ENCODE measurements around the gene ZFAND3.

The ZFAND3 gene

DNA sequence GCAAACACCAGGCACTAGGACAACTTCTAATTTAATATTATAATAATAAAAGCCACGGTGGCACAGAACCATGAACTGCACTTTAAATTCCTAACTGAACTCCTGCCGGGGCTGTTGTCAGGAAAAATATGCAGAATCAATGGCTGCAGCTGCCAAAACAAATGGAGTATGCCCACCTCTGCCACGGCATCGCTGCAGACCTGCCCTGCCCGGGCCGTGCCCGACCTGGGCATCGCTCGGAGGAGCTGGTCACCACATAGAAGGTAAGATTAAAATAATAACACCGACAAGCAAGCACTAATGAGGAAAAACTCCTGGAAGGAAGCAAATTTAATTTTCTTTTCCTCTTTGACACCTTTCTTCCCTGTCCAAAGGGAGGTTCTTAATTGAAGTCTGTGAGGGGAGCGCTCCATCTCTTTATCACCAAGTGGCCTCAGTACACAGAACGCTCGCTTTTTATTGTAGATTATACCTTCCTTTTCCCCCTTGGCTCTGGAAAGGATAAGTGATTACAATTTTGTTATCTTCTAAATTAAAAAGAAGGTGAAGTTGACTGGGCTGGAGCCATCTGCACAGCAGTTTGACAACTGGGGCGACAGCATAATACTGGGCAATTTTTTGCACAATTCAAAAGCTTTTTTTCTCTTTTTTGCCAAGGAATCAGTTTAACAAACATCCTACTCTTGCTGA, 351.3 kb downstream of the ZFAND3 start:
- DNase-seq (ENCODE audit: low spot score), result no peak

DNA sequence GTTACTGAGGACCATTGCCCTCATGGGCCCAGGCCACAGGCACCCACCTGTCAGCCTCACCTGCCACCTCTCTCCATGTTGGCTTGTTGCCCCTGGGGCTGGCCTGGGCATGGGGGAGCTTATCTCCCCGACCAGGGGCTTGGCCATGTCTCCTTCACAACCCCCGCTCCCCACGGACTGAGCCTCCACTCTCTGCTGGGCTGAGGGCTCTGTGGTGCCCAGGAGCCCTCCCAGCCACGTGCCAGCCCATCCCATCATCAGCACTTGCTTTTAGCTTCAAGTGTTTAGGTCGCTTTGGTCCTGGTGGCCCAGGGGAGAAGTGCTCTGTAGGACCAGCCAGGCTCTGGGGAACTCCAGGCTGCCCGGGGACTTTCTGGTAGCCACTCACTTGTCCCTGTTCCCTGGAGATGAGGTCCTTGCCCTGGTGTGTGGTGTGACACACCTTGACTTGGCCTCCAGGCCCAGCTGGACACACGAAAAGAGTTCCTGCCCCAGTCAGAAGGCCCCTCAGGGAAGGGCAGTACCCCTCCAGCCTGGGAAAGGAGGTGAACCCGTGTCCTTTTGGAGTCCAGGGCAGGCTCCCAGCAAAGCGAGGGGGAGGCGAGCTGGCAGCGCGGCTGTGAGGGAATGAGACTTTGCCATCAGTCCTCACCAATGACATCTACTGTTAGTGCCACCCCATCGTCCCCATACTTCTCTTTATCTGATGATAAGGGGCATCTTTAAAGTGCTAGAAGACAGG, 352.6 kb downstream of the ZFAND3 start:
- DNase-seq (ENCODE audit: low spot score), result no peak

DNA sequence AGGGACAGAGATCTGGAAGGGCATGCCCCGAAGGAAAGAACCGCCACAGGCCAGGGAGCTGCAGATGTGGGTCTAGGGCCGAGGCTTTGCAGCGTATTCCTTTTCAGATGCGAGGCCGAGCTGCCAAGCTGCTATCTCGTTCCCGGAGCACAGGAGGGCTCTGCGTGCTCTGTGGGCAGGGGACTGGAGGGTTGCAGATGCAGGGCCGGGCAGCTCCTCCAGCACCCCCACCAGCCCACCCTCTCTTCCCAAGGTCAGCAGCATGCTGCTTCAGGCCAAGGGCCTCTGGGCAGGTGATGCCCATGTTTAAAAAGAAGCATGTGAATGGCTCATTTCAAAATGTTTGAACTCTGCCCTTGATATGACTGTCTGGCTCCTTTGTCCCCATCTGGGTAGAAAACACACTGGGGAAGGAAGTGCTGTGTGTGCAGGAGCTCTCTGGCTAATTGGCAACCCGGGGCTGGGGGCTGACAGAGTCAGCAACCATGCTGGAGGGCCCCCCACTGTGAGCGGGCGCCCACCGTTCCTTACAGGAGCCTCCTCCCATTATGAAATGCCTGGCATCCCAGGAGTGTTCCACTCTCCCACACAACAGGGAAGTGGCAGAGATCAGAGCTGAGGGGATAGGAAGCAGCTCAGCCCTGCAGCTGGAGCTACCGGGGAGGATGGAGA, 353.3 kb downstream of the ZFAND3 start:
- DNase-seq (ENCODE audit: low spot score), result no peak

DNA sequence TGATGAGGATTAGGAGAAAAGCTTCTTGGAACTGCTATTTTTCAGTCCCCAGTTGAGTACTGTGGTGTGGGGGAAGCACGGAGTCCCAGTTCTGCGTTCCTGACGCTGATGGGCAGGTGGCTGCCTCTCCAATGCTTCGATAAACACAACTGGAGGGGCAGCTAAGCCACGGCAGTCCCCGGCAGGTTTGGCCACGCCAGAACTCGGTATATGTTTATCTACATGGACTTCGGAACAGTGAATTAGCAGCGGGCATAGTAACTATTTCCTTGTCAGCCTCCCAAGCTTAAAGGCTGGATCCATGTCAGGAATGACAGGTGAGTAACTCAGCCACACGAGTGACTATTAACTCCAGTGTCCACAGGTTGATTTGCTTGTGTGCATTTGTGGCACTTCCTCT, 354.4 kb downstream of the ZFAND3 start:
- no peak for DNase-seq (ENCODE audit: low spot score)

DNA sequence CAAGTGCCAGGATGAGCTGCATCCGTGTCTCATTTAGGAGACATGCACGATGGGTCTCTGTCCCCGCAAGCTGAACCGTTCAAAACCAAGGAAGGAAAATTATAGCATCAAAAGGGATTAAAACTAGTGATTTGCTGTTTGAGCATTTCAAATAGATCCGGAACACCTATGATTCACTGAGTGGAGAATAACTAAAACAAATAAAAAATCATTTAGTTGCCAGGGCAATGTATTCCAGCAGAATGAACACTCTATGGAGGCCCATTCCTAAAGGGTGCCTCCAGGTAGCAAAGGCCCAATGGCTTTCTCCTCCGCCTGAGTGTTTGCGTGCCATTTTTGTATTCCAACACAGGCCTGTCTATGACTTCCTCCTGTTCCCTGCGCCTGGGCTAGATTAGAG, 354.8 kb downstream of the ZFAND3 start:
- DNase-seq (ENCODE audit: low spot score), result no peak

DNA sequence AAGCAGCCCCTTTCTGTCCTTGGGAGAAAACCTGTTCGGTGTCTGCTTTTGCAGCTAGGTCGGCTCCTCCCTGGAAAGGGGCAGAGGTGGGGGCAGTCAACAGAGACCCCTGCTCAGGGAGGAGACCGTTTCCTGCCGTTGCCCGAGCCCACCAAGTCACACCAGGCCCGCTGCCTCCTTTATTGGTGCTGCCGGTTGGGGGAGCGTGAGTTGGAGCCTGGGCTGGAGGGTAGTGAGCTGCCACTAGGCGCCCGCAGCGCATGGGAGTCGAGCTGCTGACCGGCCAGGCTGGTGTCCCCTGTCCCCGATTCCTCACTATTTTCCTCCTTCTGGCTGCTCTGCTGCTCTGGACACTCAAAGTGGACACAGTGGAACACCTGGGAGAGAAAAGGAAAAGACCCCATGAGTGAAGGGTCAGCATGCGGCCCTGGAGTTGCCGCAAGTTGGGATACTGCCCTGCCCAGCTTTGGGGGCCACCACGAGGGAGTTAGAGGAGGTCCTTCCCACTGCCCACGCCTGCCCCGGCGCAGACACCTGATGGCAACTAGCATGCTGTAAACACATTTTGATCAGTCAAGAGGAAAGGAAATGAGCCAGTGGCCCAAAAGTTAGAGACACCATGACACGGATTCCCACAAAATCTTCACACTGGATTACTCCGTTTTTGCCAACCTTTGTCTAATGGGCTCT, 355.4 kb downstream of the ZFAND3 start:
- DNase-seq (ENCODE audit: low spot score), result no peak

DNA sequence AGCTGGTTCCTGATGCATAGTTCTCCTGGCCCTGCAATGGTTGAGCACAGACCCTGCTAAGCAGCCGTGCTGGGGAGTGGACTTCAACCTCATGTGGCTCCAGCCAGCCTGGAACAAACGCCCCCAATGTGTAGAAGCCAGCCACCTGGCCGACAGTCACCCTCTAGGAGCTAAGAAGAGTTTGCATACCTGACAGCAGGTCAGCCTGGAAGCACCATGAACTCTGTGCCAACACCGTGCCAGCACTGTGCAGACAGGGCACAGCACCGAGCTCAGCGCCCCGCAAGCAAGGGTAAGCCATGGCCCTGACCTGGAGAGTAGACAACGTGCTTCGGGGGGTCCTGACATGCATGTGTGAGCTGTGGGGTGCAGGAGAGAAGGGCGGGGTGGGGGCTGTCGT, 356.3 kb downstream of the ZFAND3 start:
- no peak for DNase-seq (ENCODE audit: low spot score)

DNA sequence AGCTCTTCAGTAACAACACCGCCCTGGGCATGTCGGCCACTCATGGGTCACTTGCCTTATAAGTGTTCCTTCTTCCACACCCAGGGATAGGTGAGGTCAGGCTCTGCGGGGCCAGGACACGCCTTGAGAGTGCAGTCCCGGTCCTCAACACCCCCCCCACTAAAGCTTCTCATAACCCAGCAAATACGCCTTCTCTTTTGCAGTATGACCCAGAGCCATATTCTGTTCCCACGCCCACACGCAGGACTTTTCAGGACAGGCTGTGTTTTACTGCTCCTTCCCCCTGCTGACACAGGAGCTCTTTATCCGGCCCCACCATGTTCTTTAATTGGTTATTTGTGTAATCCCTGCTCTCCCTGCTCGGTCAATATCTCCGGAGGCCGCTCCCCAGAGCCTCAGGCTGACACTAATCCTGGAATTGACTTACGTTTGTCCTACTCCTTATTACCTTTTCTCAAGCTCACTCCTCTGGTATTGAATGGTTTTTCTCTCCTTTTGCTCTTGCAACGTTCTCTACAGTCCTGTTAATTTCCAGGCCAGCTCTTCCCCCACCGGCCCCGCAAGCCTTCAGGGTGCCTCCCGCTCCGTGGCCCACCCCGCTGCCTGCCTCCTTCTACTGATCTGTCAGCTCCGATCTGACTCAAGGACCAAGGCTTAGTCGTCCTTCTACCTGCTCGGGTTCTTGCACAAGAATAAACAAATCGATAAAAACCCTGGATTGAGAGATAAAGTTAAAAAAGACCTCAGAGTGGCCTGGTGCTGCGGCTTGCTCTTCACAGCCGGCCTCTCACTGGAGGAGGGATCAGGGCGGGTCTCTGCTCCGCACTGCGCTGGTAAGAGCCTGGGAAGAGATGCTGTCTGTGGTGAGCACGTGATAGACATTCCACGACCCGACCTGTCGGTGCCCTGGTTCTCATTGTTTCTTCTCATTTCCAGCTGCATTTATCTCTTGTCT, 357.5 kb downstream of the ZFAND3 start:
- no peak for DNase-seq (ENCODE audit: low spot score)

DNA sequence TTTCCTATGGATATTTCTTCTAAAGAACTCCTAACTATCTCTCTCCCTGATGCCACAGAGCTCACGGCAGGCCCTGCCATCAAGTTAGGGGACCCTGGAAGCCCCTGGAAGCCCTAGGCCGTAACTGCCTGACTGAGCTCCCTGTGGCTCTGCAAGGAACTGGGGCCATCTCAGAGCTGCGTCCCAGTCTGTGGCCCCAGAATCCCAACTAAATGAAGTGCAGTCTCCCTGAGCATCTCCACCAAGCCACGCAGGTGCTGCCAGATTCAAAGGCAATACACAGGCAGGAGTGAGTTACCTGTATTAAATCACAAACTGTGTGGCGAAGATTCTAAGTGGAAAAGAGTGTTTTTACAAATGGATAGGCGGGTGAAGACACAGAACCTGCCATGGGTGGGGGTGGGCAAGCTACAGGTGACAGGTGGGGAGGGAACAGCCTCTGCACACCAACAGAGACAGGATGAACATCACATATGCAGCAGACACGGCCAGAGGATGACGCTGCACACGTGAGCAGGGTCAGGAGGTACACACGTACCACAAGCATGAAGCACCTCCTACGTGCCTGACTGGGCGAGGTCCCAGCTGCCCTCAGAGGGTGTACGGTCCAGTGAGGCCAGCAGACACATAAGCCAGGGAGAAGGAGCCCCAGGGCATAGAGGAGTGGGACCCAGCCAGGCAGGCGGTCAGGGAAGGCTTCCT, 358.5 kb downstream of the ZFAND3 start:
- no peak for DNase-seq (ENCODE audit: low spot score)

DNA sequence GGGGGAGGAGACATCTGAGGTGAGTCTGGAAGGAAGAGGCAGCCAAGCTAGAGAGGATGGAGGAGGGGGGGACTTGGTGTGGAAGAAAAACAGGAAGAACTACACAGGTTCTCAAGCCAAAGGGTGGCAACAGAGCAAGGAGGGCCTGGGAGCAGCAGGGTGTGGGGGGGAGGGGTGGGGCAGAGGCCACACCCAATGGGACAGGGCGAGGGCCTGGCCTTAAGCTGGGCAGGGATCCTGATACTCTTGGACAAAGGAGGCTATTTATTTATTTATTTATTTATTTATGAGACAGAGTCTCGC, 359.0 kb downstream of the ZFAND3 start:
- no peak for DNase-seq (ENCODE audit: low spot score)

DNA sequence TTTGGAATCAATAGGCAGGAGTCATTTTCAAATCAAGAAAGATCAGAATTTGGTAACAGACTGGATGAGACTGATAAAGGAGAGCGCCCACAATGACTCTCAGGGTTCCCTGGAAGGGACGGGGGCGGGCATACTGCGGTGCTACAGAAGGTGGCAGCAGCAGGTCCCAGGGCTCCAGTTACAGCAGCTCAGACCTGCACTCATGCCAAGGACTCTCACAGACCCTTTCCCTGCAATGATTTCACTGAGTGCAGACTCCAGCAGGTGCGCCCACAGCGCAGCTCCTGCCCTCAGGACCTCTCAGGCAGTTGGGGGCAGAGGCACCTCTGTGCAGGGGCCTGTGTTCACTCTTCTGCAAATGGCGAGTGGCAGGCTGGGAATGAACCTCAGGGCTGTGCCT, 359.8 kb downstream of the ZFAND3 start:
- DNase-seq (ENCODE audit: low spot score), result no peak

DNA sequence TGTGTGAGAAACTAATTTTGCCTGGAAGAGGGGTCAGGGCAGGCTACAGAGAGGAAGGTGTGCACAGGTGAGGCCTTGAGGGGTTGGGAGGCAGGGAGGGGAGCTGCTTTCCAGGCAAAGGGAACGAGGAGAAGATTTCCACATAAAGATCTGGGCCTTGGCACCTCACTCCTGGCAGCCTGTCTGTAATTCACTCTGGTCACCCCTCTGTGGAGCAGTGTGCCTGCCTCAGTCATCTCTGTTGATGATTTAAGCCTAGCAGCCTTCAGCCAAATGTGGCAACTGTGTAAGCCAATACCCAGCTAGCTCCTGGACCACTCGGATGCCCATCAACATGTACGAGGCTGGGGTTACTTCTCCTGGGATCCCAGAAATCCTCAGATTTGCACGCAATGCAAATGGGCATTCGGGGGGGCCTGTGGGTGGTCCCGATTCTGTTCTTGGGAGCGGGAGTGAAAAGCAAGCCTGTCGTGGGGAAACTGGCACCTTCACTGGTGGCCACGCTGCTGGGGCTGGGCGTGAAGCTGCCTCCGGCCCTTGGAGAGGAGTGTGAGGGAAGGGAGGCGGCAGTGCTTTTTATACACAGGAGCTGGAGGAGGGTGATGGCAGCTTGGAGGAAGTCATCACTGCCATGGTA, 360.4 kb downstream of the ZFAND3 start:
- no peak for DNase-seq (ENCODE audit: low spot score)

DNA sequence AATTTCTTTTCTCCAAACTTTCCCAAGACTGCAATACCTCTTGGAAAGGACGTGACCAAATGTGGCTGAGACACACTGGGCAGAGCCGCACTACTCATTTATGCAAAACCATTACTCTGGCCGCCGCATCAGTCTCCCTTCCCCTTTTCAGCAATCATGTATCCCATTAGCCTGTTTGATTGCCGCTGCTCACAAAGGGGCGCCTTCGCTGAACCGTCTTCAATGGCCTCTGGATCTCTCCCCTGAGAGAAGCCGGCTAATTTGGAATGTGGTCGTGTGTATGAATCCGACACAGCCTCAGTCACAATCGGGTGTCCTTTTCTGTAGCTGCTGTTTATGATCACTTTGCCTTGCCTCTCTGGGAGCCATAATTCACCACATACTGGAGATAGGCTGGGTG, 361.1 kb downstream of the ZFAND3 start:
- DNase-seq (ENCODE audit: low spot score), result no peak

DNA sequence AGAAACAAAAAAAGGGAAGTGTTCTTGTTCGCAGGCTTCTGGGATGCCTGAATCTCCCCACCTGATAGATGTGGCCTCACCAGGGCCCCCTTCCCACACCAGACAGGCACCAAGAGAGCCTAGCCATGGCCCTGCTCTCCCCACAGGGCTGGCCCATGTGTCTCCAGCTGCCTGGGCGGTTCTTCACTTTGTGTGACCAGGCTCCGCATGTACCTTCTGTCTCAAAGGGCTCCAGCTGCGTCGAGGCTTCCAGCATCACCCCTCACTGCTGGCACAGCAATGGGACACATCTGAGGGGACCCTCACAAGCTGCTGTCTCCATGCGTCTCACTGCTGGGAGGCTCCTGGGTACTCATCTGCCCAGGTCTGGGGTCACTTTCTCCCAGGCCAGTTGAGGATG, 362.9 kb downstream of the ZFAND3 start:
- DNase-seq (ENCODE audit: low spot score), result no peak

DNA sequence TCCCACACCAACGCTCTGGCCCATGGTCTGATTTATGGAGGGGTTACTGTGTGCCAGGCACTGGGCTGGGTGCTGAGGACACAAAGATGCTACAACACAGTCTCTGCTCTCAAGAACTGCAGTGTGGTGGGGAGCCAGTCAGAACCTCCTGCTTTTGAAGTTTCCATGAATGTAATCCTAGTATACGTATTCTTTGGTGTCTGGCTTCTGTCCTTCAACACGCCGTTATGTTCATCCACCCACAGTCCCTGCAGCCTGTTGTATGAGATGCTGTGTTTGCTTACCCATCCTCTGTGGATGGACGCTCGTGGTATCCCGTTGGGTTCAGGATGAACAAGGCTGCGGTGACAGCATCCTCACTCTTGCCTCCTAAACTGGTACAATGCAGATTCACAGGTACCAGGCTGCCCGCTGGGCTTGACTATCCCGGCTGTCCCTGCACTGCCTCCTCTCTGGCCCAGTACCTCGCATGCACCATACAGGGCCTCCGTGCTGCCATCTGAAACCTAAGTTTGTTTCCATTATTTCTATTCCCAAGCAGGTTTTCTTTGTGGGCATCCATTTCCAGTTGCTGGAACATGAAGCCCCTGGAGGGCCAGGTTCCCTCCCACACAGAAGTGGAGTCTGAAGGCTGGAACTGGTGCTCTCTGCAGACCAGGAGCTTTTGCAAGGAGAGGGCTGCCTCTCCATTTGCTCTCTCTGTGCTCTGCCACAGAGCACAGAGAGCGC, 364.5 kb downstream of the ZFAND3 start:
- DNase-seq (ENCODE audit: low spot score), result no peak

DNA sequence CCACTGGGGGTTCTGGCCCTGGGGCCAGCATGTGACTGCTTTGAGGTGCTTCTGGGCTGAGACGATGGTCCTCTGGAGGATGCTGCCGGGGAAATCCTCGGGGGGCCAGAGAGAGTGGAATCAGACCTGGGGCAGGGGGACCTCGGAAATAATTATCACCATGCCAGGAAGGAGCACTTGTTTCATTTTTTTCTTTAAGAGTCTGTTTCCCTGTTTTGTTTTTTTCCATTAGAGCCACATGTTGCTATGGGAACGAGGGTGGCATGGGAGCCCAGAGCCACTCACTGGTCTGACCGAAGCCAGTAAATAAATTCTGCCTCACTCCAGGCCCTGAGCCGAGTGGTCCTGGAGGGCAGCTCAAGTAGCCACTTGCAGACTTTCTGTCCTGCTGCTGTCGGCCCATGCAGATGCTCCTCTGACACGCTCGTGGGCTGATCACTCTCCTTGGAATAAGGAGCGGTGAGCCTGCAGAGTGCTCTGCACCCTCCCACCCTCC, 365.1 kb downstream of the ZFAND3 start:
- DNase-seq (ENCODE audit: low spot score), result no peak

DNA sequence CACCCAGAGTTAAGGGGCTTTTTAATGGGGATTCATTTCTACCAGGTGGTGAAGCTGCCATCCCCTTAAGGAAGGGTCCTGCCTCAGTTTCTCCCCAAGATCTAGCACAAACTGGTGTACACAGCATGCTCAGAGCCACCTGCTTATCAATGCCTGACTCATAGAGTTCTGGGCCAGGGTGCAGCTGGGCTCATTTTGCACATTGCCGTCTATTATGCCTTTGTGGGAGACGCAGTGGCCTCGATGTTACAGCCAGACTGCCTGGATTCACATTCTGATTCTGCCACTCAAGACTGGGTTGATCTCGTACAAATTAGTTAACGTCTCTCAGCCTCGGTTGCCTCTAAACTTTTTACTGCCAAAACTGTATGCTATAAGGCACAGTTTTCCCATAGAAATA, 365.7 kb downstream of the ZFAND3 start:
- DNase-seq (ENCODE audit: low spot score), result no peak

DNA sequence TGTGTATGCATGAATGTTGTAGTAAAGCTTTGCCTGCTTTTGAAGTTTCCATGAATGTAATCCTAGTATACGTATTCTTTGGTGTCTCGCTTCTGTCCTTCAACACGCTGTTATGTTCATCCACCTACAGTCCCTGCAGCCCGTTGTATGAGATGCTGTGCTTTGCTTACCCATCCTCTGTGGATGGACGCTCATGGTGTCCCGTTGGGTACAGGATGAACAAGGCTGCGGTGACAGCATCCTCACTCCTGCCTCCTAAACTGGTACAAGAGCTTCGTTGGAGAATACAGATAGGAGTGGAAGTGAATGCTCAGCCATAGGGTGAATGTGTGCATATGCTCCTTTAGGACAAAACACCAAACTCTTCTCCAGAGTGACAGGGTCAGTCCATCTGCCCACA, 366.2 kb downstream of the ZFAND3 start:
- DNase-seq (ENCODE audit: low spot score), result no peak

DNA sequence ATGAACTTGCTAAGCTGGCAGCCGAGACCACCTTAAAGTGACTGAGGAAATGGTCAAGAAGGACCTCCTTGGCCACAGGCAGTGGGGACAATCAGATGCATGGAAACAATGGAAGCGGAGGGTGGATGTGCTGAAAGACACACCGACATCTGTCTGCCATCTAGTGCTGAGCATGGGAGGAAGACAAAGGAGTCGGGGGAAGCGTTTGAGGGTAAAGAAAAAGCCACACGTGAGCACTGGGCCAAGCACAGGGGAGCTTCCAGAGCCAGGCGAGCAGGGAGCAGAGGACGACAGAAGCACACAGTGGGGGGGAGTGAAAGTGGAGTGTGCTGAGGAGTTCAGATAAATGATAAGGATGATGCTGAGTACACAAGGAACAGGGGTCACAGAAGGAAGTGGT, 367.8 kb downstream of the ZFAND3 start:
- DNase-seq (ENCODE audit: low spot score), result no peak
